GM23338 (cell line): Measurements from ENCODE around the gene UBE2G2. TPM values are rescaled to one million over a fixed set of nuclear protein-coding genes. Genes with fewer than 3 reads are reported as not detected.

Experiments used
- ATAC-seq: fragments of 200-7000 bp; cut with Tn5 transposase; 3 replicates; pipeline ENCODE4 v1.9.1; 2020
- DNase-seq: peaks from one replicate; pipeline ENCODE4 v3.0.0-alpha.2; 2015; ENCODE audit warnings: low spot score
- H2AFZ ChIP-seq: fragments of 200-600 bp; sonication (generic); 2 replicates; pipeline ENCODE4 v1.8.0; 2016; ENCODE audit warnings: antibody characterized with exemption, mild to moderate bottlenecking, moderate library complexity
- H3F3A ChIP-seq: fragments of 200-600 bp; sonication (generic); replicated peaks from 2 replicates; pipeline ENCODE4 v1.8.0; 2017; ENCODE audit warnings: antibody characterized with exemption, mixed run types, low read depth
- H3K27ac ChIP-seq: fragments of 200-600 bp; sonication (generic); 2 replicates; pipeline ENCODE4 v1.6.1; 2016; ENCODE audit warnings: low read depth
- H3K27me3 ChIP-seq: fragments of 200-600 bp; sonication (generic); 2 replicates; pipeline ENCODE4 v1.8.0; 2016; ENCODE audit warnings: mild to moderate bottlenecking, mixed run types, moderate library complexity; ENCODE audit not compliant: insufficient read depth
- H3K36me3 ChIP-seq: fragments of 200-600 bp; sonication (generic); 2 replicates; pipeline ENCODE4 v1.8.0; 2016; ENCODE audit warnings: mild to moderate bottlenecking; ENCODE audit not compliant: insufficient read depth
- H3K4me1 ChIP-seq: fragments of 200-600 bp; sonication (generic); 2 replicates; pipeline ENCODE4 v1.8.0; 2016; ENCODE audit warnings: mild to moderate bottlenecking, moderate library complexity; ENCODE audit not compliant: insufficient read depth
- H3K4me2 ChIP-seq: fragments of 200-600 bp; sonication (generic); 2 replicates; pipeline ENCODE4 v1.7.1; 2017; ENCODE audit warnings: mixed run types
- H3K4me3 ChIP-seq: fragments of 200-600 bp; sonication (generic); 2 replicates; pipeline ENCODE4 v1.6.1; 2016; ENCODE audit warnings: mixed run types
- H3K79me2 ChIP-seq: fragments of 200-600 bp; sonication (generic); replicated peaks from 2 replicates; pipeline ENCODE4 v1.8.0; 2017; ENCODE audit warnings: mild to moderate bottlenecking; ENCODE audit not compliant: insufficient read depth
- H3K9me2 ChIP-seq: fragments of 200-600 bp; sonication (generic); 2 replicates; pipeline ENCODE4 v1.8.0; 2017; ENCODE audit not compliant: insufficient read depth
- H4K20me1 ChIP-seq: fragments of 200-600 bp; sonication (generic); replicated peaks from 2 replicates; pipeline ENCODE4 v1.8.0; 2017; ENCODE audit warnings: mild to moderate bottlenecking; ENCODE audit not compliant: insufficient read depth
- H3K27ac Mint-ChIP-seq: 2 replicates; pipeline ENCODE4 v1.8.0; 2020; ENCODE audit warnings: inconsistent platforms, mild to moderate bottlenecking, moderate library complexity, mixed read lengths
- H3K27me3 Mint-ChIP-seq: 3 replicates; pipeline ENCODE4 v1.8.0; 2022; ENCODE audit warnings: low read depth, mild to moderate bottlenecking, moderate library complexity, mixed read lengths, inconsistent platforms; ENCODE audit not compliant: insufficient read depth, poor library complexity
- H3K36me3 Mint-ChIP-seq: 3 replicates; pipeline ENCODE4 v1.8.0; 2021; ENCODE audit warnings: low read depth, mild to moderate bottlenecking, inconsistent platforms, moderate library complexity, mixed read lengths
- H3K4me1 Mint-ChIP-seq: 3 replicates; pipeline ENCODE4 v1.8.0; 2020; ENCODE audit warnings: mild to moderate bottlenecking, inconsistent platforms, mixed read lengths
- H3K4me3 Mint-ChIP-seq: 3 replicates; pipeline ENCODE4 v1.8.0; 2021; ENCODE audit warnings: moderate library complexity, mild to moderate bottlenecking, inconsistent platforms, mixed read lengths
- H3K9me3 Mint-ChIP-seq: 3 replicates; pipeline ENCODE4 v1.8.0; 2020; ENCODE audit warnings: moderate library complexity, mild to moderate bottlenecking, inconsistent platforms, mixed read lengths
- CREB1 ChIP-seq: fragments of 250-450 bp; sonication (Bioruptor Pico); IDR thresholded peaks from 2 replicates; pipeline ENCODE4 v1.5.0; 2020; ENCODE audit warnings: low read depth, mild to moderate bottlenecking, moderate library complexity
- CTCF ChIP-seq, 2 experiments: fragments of 200-600 bp in 1 of 2; sonication (generic) in 1 of 2; conservative IDR thresholded peaks; 2 replicates each; pipeline versions ENCODE4 v1.5.1 to v1.6.1; 2016 to 2017; ENCODE audit warnings: antibody characterized with exemption in 2 of 2, low read depth in 2 of 2, mild to moderate bottlenecking in 2 of 2, moderate library complexity in 1 of 2
- EZH2 ChIP-seq: fragments of 200-600 bp; sonication (generic); IDR thresholded peaks from one replicate; pipeline ENCODE4 v1.8.0; 2017; ENCODE audit warnings: antibody characterized with exemption, mild to moderate bottlenecking, low read depth; ENCODE audit not compliant: unreplicated experiment
- EZH2phosphoT487 ChIP-seq: fragments of 200-600 bp; sonication (generic); IDR thresholded peaks from one replicate; pipeline ENCODE4 v1.8.1; 2018; ENCODE audit warnings: antibody characterized with exemption; ENCODE audit not compliant: unreplicated experiment
- JUNB ChIP-seq: IDR thresholded peaks from one replicate; pipeline ENCODE4 v1.6.1; 2016; ENCODE audit warnings: antibody characterized with exemption; ENCODE audit not compliant: unreplicated experiment
- NANOG ChIP-seq: IDR thresholded peaks from 2 replicates; pipeline ENCODE4 v1.6.1; 2016; ENCODE audit warnings: antibody characterized with exemption, borderline replicate concordance
- POLR2AphosphoS5 ChIP-seq: IDR thresholded peaks from 2 replicates; pipeline ENCODE4 v1.6.1; 2016; ENCODE audit warnings: antibody characterized with exemption, low read depth
- REST ChIP-seq: IDR thresholded peaks from one replicate; pipeline ENCODE4 v1.6.1; 2018; ENCODE audit warnings: antibody characterized with exemption; ENCODE audit not compliant: unreplicated experiment
- STAT1 ChIP-seq: IDR thresholded peaks from one replicate; pipeline ENCODE4 v1.6.1; 2016; ENCODE audit warnings: antibody characterized with exemption; ENCODE audit not compliant: unreplicated experiment
- ZNF114 ChIP-seq: fragments of 250-450 bp; sonication (Bioruptor Pico); IDR thresholded peaks from 2 replicates; pipeline ENCODE4 v1.5.0; 2020; ENCODE audit warnings: mild to moderate bottlenecking, moderate library complexity
- ZNF331 ChIP-seq: fragments of 250-450 bp; sonication (Bioruptor Pico); IDR thresholded peaks from 2 replicates; pipeline ENCODE4 v1.5.0; 2020; ENCODE audit warnings: low read depth, mild to moderate bottlenecking, moderate library complexity
- polyA plus RNA-seq: library from polyadenylated mRNA; unstranded; fragments of >200 nt; fragmentation: Nextera tagmentation; extraction: Ambion mirVana; gene quantifications from 2 replicates; pipeline ENCODE4 v1.2.1, GENCODE V29; 2016
- total RNA-seq: library from RNA; depleted of rRNA; stranded (reverse); fragments of >200 nt; shearing (Covaris generic); gene quantifications from 2 replicates; pipeline ENCODE4 v1.2.3, GENCODE V29; 2014
- TF ChIP-seq, protein P1 (sequence below): IDR thresholded peaks from 2 replicates; pipeline ENCODE4 v1.6.1; 2016; ENCODE audit warnings: antibody characterized with exemption
- TF ChIP-seq, protein P2 (sequence below): fragments of 250-450 bp; sonication (Bioruptor Pico); IDR thresholded peaks from 2 replicates; pipeline ENCODE4 v1.5.0; 2020; ENCODE audit warnings: mild to moderate bottlenecking, moderate library complexity

The UBE2G2 gene
- total and polyA plus RNA-seq, 2 experiments from 2014 or later: 66.4 to 100 TPM

- TF ChIP-seq CREB1 (CRISPR knock-in tag): no peak
- TF ChIP-seq NANOG: no peak
- TF ChIP-seq JUNB: no peak
- no peak for TF ChIP-seq STAT1
- no peak for TF ChIP-seq REST
- TF ChIP-seq EZH2: no peak
- TF ChIP-seq EZH2phosphoT487: no peak
- TF ChIP-seq, protein P1, sequence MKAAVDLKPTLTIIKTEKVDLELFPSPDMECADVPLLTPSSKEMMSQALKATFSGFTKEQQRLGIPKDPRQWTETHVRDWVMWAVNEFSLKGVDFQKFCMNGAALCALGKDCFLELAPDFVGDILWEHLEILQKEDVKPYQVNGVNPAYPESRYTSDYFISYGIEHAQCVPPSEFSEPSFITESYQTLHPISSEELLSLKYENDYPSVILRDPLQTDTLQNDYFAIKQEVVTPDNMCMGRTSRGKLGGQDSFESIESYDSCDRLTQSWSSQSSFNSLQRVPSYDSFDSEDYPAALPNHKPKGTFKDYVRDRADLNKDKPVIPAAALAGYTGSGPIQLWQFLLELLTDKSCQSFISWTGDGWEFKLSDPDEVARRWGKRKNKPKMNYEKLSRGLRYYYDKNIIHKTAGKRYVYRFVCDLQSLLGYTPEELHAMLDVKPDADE: no peak
- TF ChIP-seq ZNF114 (CRISPR knock-in tag): no peak
- TF ChIP-seq POLR2AphosphoS5: no peak; the same call in 1 of the 2 replicates
- TF ChIP-seq CTCF (conservative IDR thresholded peaks at IDR 0.05; ENCODE audit: low read depth in 2 of 2): no peak
- TF ChIP-seq ZNF331 (CRISPR knock-in tag): no peak
- TF ChIP-seq, protein P2, sequence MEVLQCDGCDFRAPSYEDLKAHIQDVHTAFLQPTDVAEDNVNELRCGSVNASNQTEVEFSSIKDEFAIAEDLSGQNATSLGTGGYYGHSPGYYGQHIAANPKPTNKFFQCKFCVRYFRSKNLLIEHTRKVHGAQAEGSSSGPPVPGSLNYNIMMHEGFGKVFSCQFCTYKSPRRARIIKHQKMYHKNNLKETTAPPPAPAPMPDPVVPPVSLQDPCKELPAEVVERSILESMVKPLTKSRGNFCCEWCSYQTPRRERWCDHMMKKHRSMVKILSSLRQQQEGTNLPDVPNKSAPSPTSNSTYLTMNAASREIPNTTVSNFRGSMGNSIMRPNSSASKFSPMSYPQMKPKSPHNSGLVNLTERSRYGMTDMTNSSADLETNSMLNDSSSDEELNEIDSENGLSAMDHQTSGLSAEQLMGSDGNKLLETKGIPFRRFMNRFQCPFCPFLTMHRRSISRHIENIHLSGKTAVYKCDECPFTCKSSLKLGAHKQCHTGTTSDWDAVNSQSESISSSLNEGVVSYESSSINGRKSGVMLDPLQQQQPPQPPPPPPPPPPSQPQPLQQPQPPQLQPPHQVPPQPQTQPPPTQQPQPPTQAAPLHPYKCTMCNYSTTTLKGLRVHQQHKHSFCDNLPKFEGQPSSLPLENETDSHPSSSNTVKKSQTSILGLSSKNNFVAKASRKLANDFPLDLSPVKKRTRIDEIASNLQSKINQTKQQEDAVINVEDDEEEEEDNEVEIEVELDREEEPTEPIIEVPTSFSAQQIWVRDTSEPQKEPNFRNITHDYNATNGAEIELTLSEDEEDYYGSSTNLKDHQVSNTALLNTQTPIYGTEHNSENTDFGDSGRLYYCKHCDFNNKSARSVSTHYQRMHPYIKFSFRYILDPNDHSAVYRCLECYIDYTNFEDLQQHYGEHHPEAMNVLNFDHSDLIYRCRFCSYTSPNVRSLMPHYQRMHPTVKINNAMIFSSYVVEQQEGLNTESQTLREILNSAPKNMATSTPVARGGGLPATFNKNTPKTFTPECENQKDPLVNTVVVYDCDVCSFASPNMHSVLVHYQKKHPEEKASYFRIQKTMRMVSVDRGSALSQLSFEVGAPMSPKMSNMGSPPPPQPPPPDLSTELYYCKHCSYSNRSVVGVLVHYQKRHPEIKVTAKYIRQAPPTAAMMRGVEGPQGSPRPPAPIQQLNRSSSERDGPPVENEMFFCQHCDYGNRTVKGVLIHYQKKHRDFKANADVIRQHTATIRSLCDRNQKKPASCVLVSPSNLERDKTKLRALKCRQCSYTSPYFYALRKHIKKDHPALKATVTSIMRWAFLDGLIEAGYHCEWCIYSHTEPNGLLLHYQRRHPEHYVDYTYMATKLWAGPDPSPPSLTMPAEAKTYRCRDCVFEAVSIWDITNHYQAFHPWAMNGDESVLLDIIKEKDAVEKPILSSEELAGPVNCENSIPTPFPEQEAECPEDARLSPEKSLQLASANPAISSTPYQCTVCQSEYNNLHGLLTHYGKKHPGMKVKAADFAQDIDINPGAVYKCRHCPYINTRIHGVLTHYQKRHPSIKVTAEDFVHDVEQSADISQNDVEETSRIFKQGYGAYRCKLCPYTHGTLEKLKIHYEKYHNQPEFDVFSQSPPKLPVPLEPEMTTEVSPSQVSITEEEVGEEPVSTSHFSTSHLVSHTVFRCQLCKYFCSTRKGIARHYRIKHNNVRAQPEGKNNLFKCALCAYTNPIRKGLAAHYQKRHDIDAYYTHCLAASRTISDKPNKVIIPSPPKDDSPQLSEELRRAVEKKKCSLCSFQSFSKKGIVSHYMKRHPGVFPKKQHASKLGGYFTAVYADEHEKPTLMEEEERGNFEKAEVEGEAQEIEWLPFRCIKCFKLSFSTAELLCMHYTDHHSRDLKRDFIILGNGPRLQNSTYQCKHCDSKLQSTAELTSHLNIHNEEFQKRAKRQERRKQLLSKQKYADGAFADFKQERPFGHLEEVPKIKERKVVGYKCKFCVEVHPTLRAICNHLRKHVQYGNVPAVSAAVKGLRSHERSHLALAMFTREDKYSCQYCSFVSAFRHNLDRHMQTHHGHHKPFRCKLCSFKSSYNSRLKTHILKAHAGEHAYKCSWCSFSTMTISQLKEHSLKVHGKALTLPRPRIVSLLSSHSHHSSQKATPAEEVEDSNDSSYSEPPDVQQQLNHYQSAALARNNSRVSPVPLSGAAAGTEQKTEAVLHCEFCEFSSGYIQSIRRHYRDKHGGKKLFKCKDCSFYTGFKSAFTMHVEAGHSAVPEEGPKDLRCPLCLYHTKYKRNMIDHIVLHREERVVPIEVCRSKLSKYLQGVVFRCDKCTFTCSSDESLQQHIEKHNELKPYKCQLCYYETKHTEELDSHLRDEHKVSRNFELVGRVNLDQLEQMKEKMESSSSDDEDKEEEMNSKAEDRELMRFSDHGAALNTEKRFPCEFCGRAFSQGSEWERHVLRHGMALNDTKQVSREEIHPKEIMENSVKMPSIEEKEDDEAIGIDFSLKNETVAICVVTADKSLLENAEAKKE (CRISPR knock-in tag): no peak
- H3K27me3 ChIP-seq: no peaks in the 10 kb centered on the region
- Mint-ChIP-seq H3K4me1 (peaks cover 21% of the 10 kb centered on the region), H3K27me3 (peaks cover 8% of the 10 kb centered on the region), H3K4me3 (peak overlapping the region; percentile 79), H3K9me3 (no peaks in the 10 kb centered on the region), H3K36me3 (peaks cover 62% of the 10 kb centered on the region), H3K27ac (peak overlapping the region; percentile 18)
- H3K4me2 ChIP-seq: peak overlapping the region; percentile 94
- 0 out of 2 replicates have a peak, but pooled peaks cover 25% of the 10 kb centered on the region for H3F3A ChIP-seq
- no peaks in the 10 kb centered on the region for H3K9me2 ChIP-seq
- peak overlapping the region; percentile 83; the same call in 1 of the 2 replicates for H2AFZ ChIP-seq
- peaks cover 35% of the 10 kb centered on the region for H4K20me1 ChIP-seq
- DNase-seq: peak; percentile 63
- H3K79me2 ChIP-seq: peaks cover 43% of the 10 kb centered on the region
- peak overlapping the region; percentile 98 for H3K4me3 ChIP-seq
- peaks cover 21% of the 10 kb centered on the region for H3K4me1 ChIP-seq
- H3K36me3 ChIP-seq: peaks cover 15% of the 10 kb centered on the region; the same call in 1 of the 2 replicates
- peak; percentile 63 for ATAC-seq
- H3K27ac ChIP-seq: no peak overlapping the region
Observed at GRCh38 chr21:44802396-44803153, 955 bp upstream of the UBE2G2 start.
